GM21515 (cell line): ENCODE results near the gene ANKS3.

Source experiments
- ATAC-seq: cut with Tn5 transposase; IDR thresholded peaks from one replicate; pipeline ENCODE4 v1.9.1; 2021; ENCODE audit not compliant: unreplicated experiment

ANKS3 gene

GRCh38 chr16:4728676-4729075 is 5.4 kb downstream of the ANKS3 start:
- no peak for ATAC-seq

- no peak for ATAC-seq
These were observed 7.5 kb downstream of the ANKS3 start for GRCh38 chr16:4726616-4727015.

- no peak for ATAC-seq
These were observed 9.3 kb downstream of the ANKS3 start for GRCh38 chr16:4724661-4725270.

GRCh38 chr16:4723071-4723767 is 10.9 kb downstream of the ANKS3 start:
- no peak for ATAC-seq

- no peak for ATAC-seq
These were observed 15.6 kb downstream of the ANKS3 start for GRCh38 chr16:4718466-4718865.

- ATAC-seq = no peak
These were observed 19.1 kb downstream of the ANKS3 start for GRCh38 chr16:4714996-4715395.

- no peak for ATAC-seq
These were observed 20.2 kb downstream of the ANKS3 start for GRCh38 chr16:4713663-4714501.

- no peak for ATAC-seq
These were observed 24.6 kb downstream of the ANKS3 start for GRCh38 chr16:4709481-4709880.

GRCh38 chr16:4706871-4707270 is 27.2 kb downstream of the ANKS3 start:
- ATAC-seq = no peak

- ATAC-seq = no peak
These were observed 29.2 kb downstream of the ANKS3 start for GRCh38 chr16:4704913-4705312.

GRCh38 chr16:4704491-4704890 is 29.6 kb downstream of the ANKS3 start:
- ATAC-seq = no peak

- no peak for ATAC-seq
These were observed 30.2 kb downstream of the ANKS3 start for GRCh38 chr16:4703906-4704305.

GRCh38 chr16:4702466-4702808 is 31.6 kb downstream of the ANKS3 start:
- ATAC-seq = no peak

- no peak for ATAC-seq
These were observed 32.1 kb downstream of the ANKS3 start for GRCh38 chr16:4701791-4702465.

- no peak for ATAC-seq
These were observed 32.9 kb downstream of the ANKS3 start for GRCh38 chr16:4700997-4701743.

- no peak for ATAC-seq
These were observed 33.6 kb downstream of the ANKS3 start for GRCh38 chr16:4700380-4700996.

- ATAC-seq = no peak
These were observed 35.0 kb downstream of the ANKS3 start for GRCh38 chr16:4699046-4699556.

GRCh38 chr16:4698321-4699045 is 35.6 kb downstream of the ANKS3 start:
- ATAC-seq = no peak

GRCh38 chr16:4697848-4698291 is 36.2 kb downstream of the ANKS3 start:
- ATAC-seq = no peak
